HG03025 (cell line): ENCODE results near the gene EFEMP1.
"Not testable (repeated sequence)": the region's sequence is repeated elsewhere in the genome, so short reads cannot be mapped to it uniquely, and the experiment has no call there.

Experiments used
- ATAC-seq: cut with Tn5 transposase; IDR thresholded peaks from one replicate; pipeline ENCODE4 v1.9.1; 2021; ENCODE audit warnings: mild to moderate bottlenecking, moderate library complexity; ENCODE audit not compliant: unreplicated experiment, low FRiP score

EFEMP1 gene

GRCh38 chr2:55837073-55837472 lies 86.5 kb downstream of the EFEMP1 start:
- no peak for ATAC-seq

GRCh38 chr2:55831671-55832410 lies 91.7 kb downstream of the EFEMP1 start:
- ATAC-seq, result not testable (repeated sequence)

- ATAC-seq, result no peak
Measured at GRCh38 chr2:55827855-55828254, 95.7 kb downstream of the EFEMP1 start.

- not testable (repeated sequence) for ATAC-seq
Measured at GRCh38 chr2:55827428-55827827, 96.2 kb downstream of the EFEMP1 start.

GRCh38 chr2:55826246-55826645 lies 97.3 kb downstream of the EFEMP1 start:
- no peak for ATAC-seq

- ATAC-seq, result no peak
Measured at GRCh38 chr2:55824551-55825096, 99.0 kb downstream of the EFEMP1 start.
